WERI-Rb-1 (cell line): ENCODE data around the gene PXYLP1.
"Not testable (repeated sequence)": the region's sequence is repeated elsewhere in the genome, so short reads cannot be mapped to it uniquely, and the experiment has no call there.

Experiments
- DNase-seq: peaks from one replicate; pipeline ENCODE4 v3.0.0-alpha.2; 2020
- H3K27ac ChIP-seq: fragments of 250-450 bp; sonication (Bioruptor Pico); 2 replicates; pipeline ENCODE4 v1.5.1; 2020; ENCODE audit warnings: mild to moderate bottlenecking, moderate library complexity
- H3K27me3 ChIP-seq: fragments of 250-450 bp; sonication (Bioruptor Pico); 2 replicates; pipeline ENCODE4 v1.5.1; 2021; ENCODE audit warnings: mild to moderate bottlenecking, low read depth, moderate library complexity; ENCODE audit not compliant: insufficient read depth, severe bottlenecking
- H3K36me3 ChIP-seq: fragments of 250-450 bp; sonication (Bioruptor Pico); 2 replicates; pipeline ENCODE4 v1.5.1; 2020; ENCODE audit warnings: mild to moderate bottlenecking, moderate library complexity
- H3K4me3 ChIP-seq: 2 replicates; pipeline ENCODE4 v1.5.1; 2011; ENCODE audit warnings: low read depth, mild to moderate bottlenecking, control low read depth, low read length
- H3K9me3 ChIP-seq: fragments of 250-450 bp; sonication (Bioruptor Pico); 2 replicates; pipeline ENCODE4 v1.5.1; 2021; ENCODE audit warnings: mild to moderate bottlenecking, moderate library complexity; ENCODE audit not compliant: severe bottlenecking
- TF ChIP-seq, protein P1 (sequence below): IDR thresholded peaks from 2 replicates; pipeline ENCODE4 v1.5.1; 2011; ENCODE audit warnings: low read depth, mild to moderate bottlenecking, control low read depth, inconsistent platforms, low read length

Gene PXYLP1

DNA sequence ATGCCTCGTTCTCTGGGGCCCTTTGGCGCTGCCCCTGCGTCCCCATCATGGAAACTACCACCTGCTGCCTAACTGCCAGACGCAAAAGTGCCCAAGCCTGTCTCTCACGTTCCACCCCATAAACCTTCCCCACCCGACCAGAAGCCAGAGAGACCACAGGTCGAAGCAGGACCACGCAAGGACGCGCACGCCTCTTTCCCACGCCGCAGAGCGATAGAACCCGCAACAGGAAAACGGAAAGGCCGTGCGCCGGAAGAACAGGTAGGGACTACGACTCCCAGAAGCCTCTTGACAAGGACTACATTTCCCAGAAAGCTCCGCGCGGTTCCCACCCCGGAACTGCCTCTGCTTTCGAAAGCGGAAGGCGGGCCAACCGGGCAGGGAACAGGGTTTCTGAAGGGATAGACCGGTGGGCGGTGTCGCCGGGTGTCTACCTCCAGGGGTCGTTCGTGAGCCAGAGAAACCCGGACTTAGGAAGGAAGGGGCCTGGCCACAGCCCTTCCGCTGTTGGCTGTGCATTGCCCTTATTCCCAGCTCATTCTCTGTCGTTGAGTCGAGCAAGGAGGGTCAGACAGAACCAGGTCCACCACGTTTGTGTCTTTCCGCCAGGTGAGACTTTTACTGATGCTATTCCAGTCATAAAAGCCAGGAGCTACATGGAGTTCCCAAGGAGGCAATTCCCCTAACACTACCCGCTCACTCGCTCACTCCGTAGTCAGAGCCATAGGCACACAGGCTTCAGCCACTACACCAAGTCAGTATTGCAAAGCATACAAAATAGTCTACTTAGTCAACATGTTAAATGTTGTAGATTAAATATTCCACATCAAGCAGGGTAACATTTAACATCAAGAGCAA, 80.1 kb downstream of the PXYLP1 start:
- TF ChIP-seq, protein P1, sequence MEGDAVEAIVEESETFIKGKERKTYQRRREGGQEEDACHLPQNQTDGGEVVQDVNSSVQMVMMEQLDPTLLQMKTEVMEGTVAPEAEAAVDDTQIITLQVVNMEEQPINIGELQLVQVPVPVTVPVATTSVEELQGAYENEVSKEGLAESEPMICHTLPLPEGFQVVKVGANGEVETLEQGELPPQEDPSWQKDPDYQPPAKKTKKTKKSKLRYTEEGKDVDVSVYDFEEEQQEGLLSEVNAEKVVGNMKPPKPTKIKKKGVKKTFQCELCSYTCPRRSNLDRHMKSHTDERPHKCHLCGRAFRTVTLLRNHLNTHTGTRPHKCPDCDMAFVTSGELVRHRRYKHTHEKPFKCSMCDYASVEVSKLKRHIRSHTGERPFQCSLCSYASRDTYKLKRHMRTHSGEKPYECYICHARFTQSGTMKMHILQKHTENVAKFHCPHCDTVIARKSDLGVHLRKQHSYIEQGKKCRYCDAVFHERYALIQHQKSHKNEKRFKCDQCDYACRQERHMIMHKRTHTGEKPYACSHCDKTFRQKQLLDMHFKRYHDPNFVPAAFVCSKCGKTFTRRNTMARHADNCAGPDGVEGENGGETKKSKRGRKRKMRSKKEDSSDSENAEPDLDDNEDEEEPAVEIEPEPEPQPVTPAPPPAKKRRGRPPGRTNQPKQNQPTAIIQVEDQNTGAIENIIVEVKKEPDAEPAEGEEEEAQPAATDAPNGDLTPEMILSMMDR = peak; percentile 90
- Histone ChIP-seq H3K27me3 (no peaks in the 10 kb centered on the region), H3K36me3 (no peaks in the 10 kb centered on the region), H3K9me3 (no peaks in the 10 kb centered on the region), H3K4me3 (peak overlapping the region; percentile 67), H3K27ac (peak overlapping the region; percentile 57)
- DNase-seq = peak; percentile 99

- Histone ChIP-seq H3K36me3 (no peaks in the 10 kb centered on the region), H3K27ac (peak overlapping the region; percentile 55), H3K9me3 (no peaks in the 10 kb centered on the region), H3K4me3 (no peak overlapping the region), H3K27me3 (no peaks in the 10 kb centered on the region)
- DNase-seq = no peak
- TF ChIP-seq, protein P1 = no peak
Observed at GRCh38 chr3:141312354-141313092, 80.9 kb downstream of the PXYLP1 start.

GRCh38 chr3:141313093-141313683, 81.6 kb downstream of the PXYLP1 start:
- Histone ChIP-seq H3K9me3 (no peaks in the 10 kb centered on the region), H3K36me3 (no peaks in the 10 kb centered on the region), H3K4me3 (no peak overlapping the region), H3K27me3 (no peaks in the 10 kb centered on the region), H3K27ac (no peak overlapping the region)
- no peak for DNase-seq
- TF ChIP-seq, protein P1 = no peak

- H3K27me3 ChIP-seq, H3K9me3 ChIP-seq, H3K4me3 ChIP-seq, DNase-seq, H3K36me3 ChIP-seq, H3K27ac ChIP-seq: not testable (repeated sequence)
Observed at GRCh38 chr3:141314415-141314814, 82.8 kb downstream of the PXYLP1 start.

DNA sequence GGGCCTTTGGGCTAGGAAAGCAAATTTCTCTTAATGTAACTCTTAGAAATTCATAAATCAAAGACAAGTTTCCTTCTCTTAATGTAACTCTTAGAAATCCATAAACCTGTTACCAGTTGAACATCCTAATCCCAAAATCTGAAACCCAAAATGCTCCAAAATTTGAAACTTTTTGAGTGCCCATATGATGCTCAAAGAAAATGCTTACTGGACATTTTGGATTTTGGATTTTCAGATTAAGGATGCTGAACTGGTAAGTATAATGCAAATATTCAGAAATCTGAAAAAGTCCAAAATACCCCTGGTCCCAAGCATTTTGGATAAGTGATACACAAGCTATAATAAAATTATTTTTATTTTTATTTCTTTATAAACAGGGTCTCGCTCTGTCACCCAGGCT, 85.2 kb downstream of the PXYLP1 start:
- TF ChIP-seq, protein P1 = no peak
- H3K36me3 ChIP-seq = no peaks in the 10 kb centered on the region
- H3K9me3 ChIP-seq = no peaks in the 10 kb centered on the region
- H3K27ac ChIP-seq = no peak overlapping the region
- no peaks in the 10 kb centered on the region for H3K27me3 ChIP-seq
- DNase-seq = no peak
- H3K4me3 ChIP-seq = no peak overlapping the region
